Adipocyte (in vitro differentiated cells): Measurements from ENCODE around the gene SIRPA.

Source experiments
- DNase-seq: peaks from one replicate; pipeline ENCODE4 v3.0.0-alpha.2; 2015; ENCODE audit warnings: low read depth
- H3K27me3 ChIP-seq: replicated peaks from 2 replicates; pipeline ENCODE4 v1.7.0; 2013; ENCODE audit warnings: mild to moderate bottlenecking, low read length, moderate library complexity; ENCODE audit not compliant: control insufficient read depth, insufficient read depth
- H3K36me3 ChIP-seq: 2 replicates; pipeline ENCODE4 v1.7.0; 2013; ENCODE audit warnings: low read length, mild to moderate bottlenecking, moderate library complexity; ENCODE audit not compliant: control insufficient read depth, insufficient read depth, severe bottlenecking
- H3K4me1 ChIP-seq: 2 replicates; pipeline ENCODE4 v1.7.0; 2013; ENCODE audit warnings: mild to moderate bottlenecking, low read length, moderate library complexity; ENCODE audit not compliant: control insufficient read depth, insufficient read depth
- H3K4me3 ChIP-seq: 2 replicates; pipeline ENCODE4 v1.7.0; 2013; ENCODE audit warnings: mild to moderate bottlenecking, low read length, moderate library complexity
- H3K9ac ChIP-seq: 2 replicates; pipeline ENCODE4 v1.7.0; 2013; ENCODE audit warnings: mild to moderate bottlenecking, low read length, moderate library complexity
- H3K9me3 ChIP-seq: 2 replicates; pipeline ENCODE4 v1.7.0; 2013; ENCODE audit warnings: mild to moderate bottlenecking, low read length, moderate library complexity; ENCODE audit not compliant: control insufficient read depth

Gene SIRPA

GRCh38 chr20:1879934-1880333 is 15.3 kb upstream of the SIRPA start:
- no peaks in the 10 kb centered on the region for H3K27me3 ChIP-seq
- H3K9ac ChIP-seq: no peak overlapping the region
- no peak overlapping the region for H3K4me3 ChIP-seq
- H3K9me3 ChIP-seq: no peaks in the 10 kb centered on the region
- no peaks in the 10 kb centered on the region for H3K4me1 ChIP-seq
- H3K36me3 ChIP-seq: no peaks in the 10 kb centered on the region
- DNase-seq: no peak

GRCh38 chr20:1880529-1881239 is 14.5 kb upstream of the SIRPA start:
- H3K36me3 ChIP-seq: no peaks in the 10 kb centered on the region
- H3K9me3 ChIP-seq: no peaks in the 10 kb centered on the region
- H3K4me3 ChIP-seq: no peak overlapping the region
- H3K27me3 ChIP-seq: no peaks in the 10 kb centered on the region
- DNase-seq: no peak
- no peak overlapping the region for H3K9ac ChIP-seq
- no peaks in the 10 kb centered on the region for H3K4me1 ChIP-seq

GRCh38 chr20:1881240-1881835 is 13.9 kb upstream of the SIRPA start:
- Histone ChIP-seq H3K9ac (no peak overlapping the region), H3K36me3 (no peaks in the 10 kb centered on the region), H3K4me1 (no peaks in the 10 kb centered on the region), H3K27me3 (no peaks in the 10 kb centered on the region), H3K4me3 (no peak overlapping the region), H3K9me3 (no peaks in the 10 kb centered on the region)
- no peak for DNase-seq

- Histone ChIP-seq H3K36me3 (no peaks in the 10 kb centered on the region), H3K9ac (no peak overlapping the region), H3K9me3 (no peaks in the 10 kb centered on the region), H3K4me1 (no peaks in the 10 kb centered on the region), H3K27me3 (no peaks in the 10 kb centered on the region), H3K4me3 (no peak overlapping the region)
- no peak for DNase-seq
These were observed 13.2 kb upstream of the SIRPA start for GRCh38 chr20:1882026-1882425.

- no peak for DNase-seq
- no peaks in the 10 kb centered on the region for H3K27me3 ChIP-seq
- H3K36me3 ChIP-seq: no peaks in the 10 kb centered on the region
- no peaks in the 10 kb centered on the region for H3K9me3 ChIP-seq
- H3K4me1 ChIP-seq: peaks cover 1% of the 10 kb centered on the region
- H3K4me3 ChIP-seq: no peak overlapping the region
- no peak overlapping the region for H3K9ac ChIP-seq
These were observed 11.2 kb upstream of the SIRPA start for GRCh38 chr20:1883986-1884385.

GRCh38 chr20:1885254-1885653 is 10.0 kb upstream of the SIRPA start:
- DNase-seq: no peak
- H3K27me3 ChIP-seq: no peaks in the 10 kb centered on the region
- peaks cover 6% of the 10 kb centered on the region for H3K4me1 ChIP-seq
- no peaks in the 10 kb centered on the region for H3K9me3 ChIP-seq
- H3K9ac ChIP-seq: no peak overlapping the region
- H3K36me3 ChIP-seq: no peaks in the 10 kb centered on the region
- no peak overlapping the region for H3K4me3 ChIP-seq

GRCh38 chr20:1885940-1886693 is 9.1 kb upstream of the SIRPA start:
- Histone ChIP-seq H3K4me1 (peaks cover 6% of the 10 kb centered on the region), H3K27me3 (no peaks in the 10 kb centered on the region), H3K9me3 (no peaks in the 10 kb centered on the region), H3K9ac (no peak overlapping the region), H3K4me3 (no peak overlapping the region), H3K36me3 (no peaks in the 10 kb centered on the region)
- no peak for DNase-seq

- no peak for DNase-seq
- H3K27me3 ChIP-seq: no peaks in the 10 kb centered on the region
- no peak overlapping the region for H3K9ac ChIP-seq
- H3K4me1 ChIP-seq: peaks cover 6% of the 10 kb centered on the region
- H3K9me3 ChIP-seq: no peaks in the 10 kb centered on the region
- H3K36me3 ChIP-seq: no peaks in the 10 kb centered on the region
- no peak overlapping the region for H3K4me3 ChIP-seq
These were observed 7.9 kb upstream of the SIRPA start for GRCh38 chr20:1887321-1887720.

- Histone ChIP-seq H3K4me1 (peaks cover 6% of the 10 kb centered on the region), H3K4me3 (no peak overlapping the region), H3K27me3 (no peaks in the 10 kb centered on the region), H3K9me3 (no peaks in the 10 kb centered on the region), H3K36me3 (no peaks in the 10 kb centered on the region), H3K9ac (no peak overlapping the region)
- DNase-seq: no peak
These were observed 7.5 kb upstream of the SIRPA start for GRCh38 chr20:1887756-1888155.

- Histone ChIP-seq H3K9ac (no peak overlapping the region), H3K27me3 (no peaks in the 10 kb centered on the region)
- DNase-seq: peak; percentile 54
These were observed 6.3 kb upstream of the SIRPA start for GRCh38 chr20:1888796-1889463.

More at GRCh38 chr20:1888796-1889463, 6.3 kb upstream of the SIRPA start:
- Histone ChIP-seq H3K9me3 (no peaks in the 10 kb centered on the region), H3K36me3 (no peaks in the 10 kb centered on the region), H3K4me1 (peaks cover 6% of the 10 kb centered on the region), H3K4me3 (no peak overlapping the region)
